HG02610 (cell line): ENCODE measurements around the gene FAM163B.
"Not testable (repeated sequence)": the region's sequence is repeated elsewhere in the genome, so short reads cannot be mapped to it uniquely, and the experiment has no call there.

Experiments
- ATAC-seq: cut with Tn5 transposase; IDR thresholded peaks from one replicate; pipeline ENCODE4 v1.9.1; 2021; ENCODE audit warnings: mild to moderate bottlenecking, moderate library complexity; ENCODE audit not compliant: unreplicated experiment

FAM163B gene

GRCh38 chr9:133570691-133571080 is 38.5 kb downstream of the FAM163B start:
- ATAC-seq = no peak

GRCh38 chr9:133569891-133570690 is 39.1 kb downstream of the FAM163B start:
- no peak for ATAC-seq

GRCh38 chr9:133569121-133569785 is 39.9 kb downstream of the FAM163B start:
- no peak for ATAC-seq

- ATAC-seq = no peak
These were observed 41.0 kb downstream of the FAM163B start for GRCh38 chr9:133568186-133568585.

- no peak for ATAC-seq
These were observed 42.4 kb downstream of the FAM163B start for GRCh38 chr9:133566817-133567216.

GRCh38 chr9:133566382-133566781 is 42.8 kb downstream of the FAM163B start:
- no peak for ATAC-seq

- ATAC-seq = no peak
These were observed 44.6 kb downstream of the FAM163B start for GRCh38 chr9:133564451-133565116.

- not testable (repeated sequence) for ATAC-seq
These were observed 45.4 kb downstream of the FAM163B start for GRCh38 chr9:133563814-133564213.

- no peak for ATAC-seq
These were observed 45.8 kb downstream of the FAM163B start for GRCh38 chr9:133563291-133563796.

GRCh38 chr9:133562611-133563290 is 46.4 kb downstream of the FAM163B start:
- ATAC-seq = no peak

- ATAC-seq = no peak
These were observed 47.1 kb downstream of the FAM163B start for GRCh38 chr9:133561976-133562554.

GRCh38 chr9:133560944-133561343 is 48.2 kb downstream of the FAM163B start:
- no peak for ATAC-seq

- ATAC-seq = no peak
These were observed 48.9 kb downstream of the FAM163B start for GRCh38 chr9:133560311-133560710.

GRCh38 chr9:133558191-133559126 is 50.7 kb downstream of the FAM163B start:
- peak; percentile 45 for ATAC-seq

- ATAC-seq = no peak
These were observed 51.6 kb downstream of the FAM163B start for GRCh38 chr9:133557581-133557980.

GRCh38 chr9:133556354-133556753 is 52.8 kb downstream of the FAM163B start:
- ATAC-seq = no peak

GRCh38 chr9:133554729-133555128 is 54.5 kb downstream of the FAM163B start:
- ATAC-seq = no peak

- ATAC-seq = no peak
These were observed 55.0 kb downstream of the FAM163B start for GRCh38 chr9:133553973-133554713.

- no peak for ATAC-seq
These were observed 56.1 kb downstream of the FAM163B start for GRCh38 chr9:133553123-133553522.
